Measurements from ENCODE around the gene CCDC40. TPM values are rescaled to one million over a fixed set of nuclear protein-coding genes. Genes with fewer than 3 reads are reported as not detected.

CCDC40 gene
- total RNA-seq, 2 donors from 2014 or later = 21.7 to 38.9 TPM

DNA sequence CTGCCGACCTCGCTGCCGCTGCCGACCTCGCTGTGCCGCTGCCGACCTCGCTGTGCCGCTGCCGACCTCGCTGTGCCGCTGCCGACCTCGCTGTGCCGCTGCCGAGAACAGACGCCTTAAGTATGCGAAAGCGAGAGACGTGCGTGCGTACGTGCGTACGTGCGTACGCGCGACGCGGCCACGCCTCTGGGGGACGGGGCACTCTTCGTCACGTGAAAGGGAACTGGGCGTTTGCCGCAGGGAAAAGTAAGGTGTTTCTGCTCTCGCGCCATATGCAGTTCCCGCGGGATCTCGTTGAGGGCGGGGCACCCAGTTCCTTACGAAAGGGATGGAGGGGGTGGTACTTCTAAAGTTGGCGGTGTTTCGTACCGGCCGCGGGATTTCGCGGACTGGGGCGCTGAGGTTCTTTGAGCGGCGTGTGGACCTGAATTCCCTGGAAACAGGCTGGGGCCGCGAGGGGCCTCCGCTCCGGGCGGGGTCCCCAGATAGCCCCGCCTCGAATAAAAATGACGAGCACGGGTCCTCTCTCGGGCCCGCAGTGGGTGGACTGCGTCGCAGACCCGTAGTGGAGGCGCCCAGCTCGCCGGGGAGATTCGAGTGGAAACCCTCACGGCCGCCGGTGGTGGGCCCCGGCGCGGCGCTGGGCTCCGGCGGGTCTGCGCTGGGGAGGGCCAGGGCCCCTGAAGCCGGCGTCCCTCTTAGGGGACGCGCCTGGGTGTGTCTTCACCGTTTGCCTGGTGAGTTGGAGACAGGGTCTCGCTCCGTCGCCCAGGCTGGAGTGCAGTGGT lies 110.8 kb downstream of the CCDC40 start, which contains the start of gene EIF4A3:
TSS of gene EIF4A3 (minus strand) at position 94 of the 788 bp plus-strand sequence. CDS start 167 bp downstream, outside the sequence.
- TF ChIP-seq, protein P1, sequence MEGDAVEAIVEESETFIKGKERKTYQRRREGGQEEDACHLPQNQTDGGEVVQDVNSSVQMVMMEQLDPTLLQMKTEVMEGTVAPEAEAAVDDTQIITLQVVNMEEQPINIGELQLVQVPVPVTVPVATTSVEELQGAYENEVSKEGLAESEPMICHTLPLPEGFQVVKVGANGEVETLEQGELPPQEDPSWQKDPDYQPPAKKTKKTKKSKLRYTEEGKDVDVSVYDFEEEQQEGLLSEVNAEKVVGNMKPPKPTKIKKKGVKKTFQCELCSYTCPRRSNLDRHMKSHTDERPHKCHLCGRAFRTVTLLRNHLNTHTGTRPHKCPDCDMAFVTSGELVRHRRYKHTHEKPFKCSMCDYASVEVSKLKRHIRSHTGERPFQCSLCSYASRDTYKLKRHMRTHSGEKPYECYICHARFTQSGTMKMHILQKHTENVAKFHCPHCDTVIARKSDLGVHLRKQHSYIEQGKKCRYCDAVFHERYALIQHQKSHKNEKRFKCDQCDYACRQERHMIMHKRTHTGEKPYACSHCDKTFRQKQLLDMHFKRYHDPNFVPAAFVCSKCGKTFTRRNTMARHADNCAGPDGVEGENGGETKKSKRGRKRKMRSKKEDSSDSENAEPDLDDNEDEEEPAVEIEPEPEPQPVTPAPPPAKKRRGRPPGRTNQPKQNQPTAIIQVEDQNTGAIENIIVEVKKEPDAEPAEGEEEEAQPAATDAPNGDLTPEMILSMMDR (conservative IDR thresholded peaks at IDR 0.05) = no peak
- 0% methylated on average over 63 to 90 of the region's 90 CpGs for WGBS, 2 experiments (ENCODE audit: insufficient coverage in 1 of 2, insufficient read length in 1 of 2)
- H3K4me1 Mint-ChIP-seq = peaks cover 23% of the 10 kb centered on the region

More for the DNA sequence above, 110.8 kb downstream of the CCDC40 start, which contains the start of gene EIF4A3:
- Mint-ChIP-seq H3K27me3 (ENCODE audit: insufficient read depth) (no peaks in the 10 kb centered on the region), H3K36me3 (ENCODE audit: low read depth) (peaks cover 27% of the 10 kb centered on the region), H3K27ac (peak within 1 kb of the TSS; percentile 89), H3K4me3 (peak within 1 kb of the TSS; percentile 79), H3K9me3 (peaks cover 4% of the 10 kb centered on the region)
- Histone ChIP-seq H3K27ac (ENCODE audit: low read depth, low read length) (peak within 1 kb of the TSS; percentile 82), H3K4me3 (ENCODE audit: low read length) (peak within 1 kb of the TSS; percentile 96), H3K4me1 (ENCODE audit: control insufficient read depth, insufficient read depth, low read length) (no peaks in the 10 kb centered on the region), H3K27me3 (ENCODE audit: control insufficient read depth, insufficient read depth, low read length, poor library complexity, severe bottlenecking) (no peaks in the 10 kb centered on the region), H3K9ac (ENCODE audit: extremely low read depth, low read length, poor library complexity, severe bottlenecking) (peak within 1 kb of the TSS; percentile 85), H3K9me3 (ENCODE audit: control insufficient read depth, low read length) (peaks cover 5% of the 10 kb centered on the region), H3K36me3 (ENCODE audit: control insufficient read depth, insufficient read depth, low read length) (peaks cover 37% of the 10 kb centered on the region)
- DNase-seq = peak; percentile 100

Small RNA genes within 50 kb of the gene (microRNA-seq; reads per million reads assigned to microRNA genes)
- not detected for gene MIR1268B (ENCODE audit: borderline microRNAs expressed)

Other genes with a start within 250 kb of the CCDC40 start
- 1 to 10 TPM; 5.4 to 5.6 TPM for gene CBX8, start 239.6 kb upstream of the CCDC40 start, total RNA-seq
- gene CBX4, start 197.2 kb upstream of the CCDC40 start, total RNA-seq = 1 to 10 TPM; 4.2 to 4.9 TPM
- gene TBC1D16, start 770 bp upstream of the CCDC40 start, total RNA-seq = 100 to 1,000 TPM in 1 of 2 donors, 10 to 100 TPM in 1; 88.2 to 116 TPM
- 10 to 100 TPM; 46.4 to 72.3 TPM for gene GAA, start 64.9 kb downstream of the CCDC40 start, total RNA-seq
- 100 to 1,000 TPM; 107 to 110 TPM for gene EIF4A3, start 110.5 kb downstream of the CCDC40 start, total RNA-seq
- gene CARD14, start 133.4 kb downstream of the CCDC40 start, total RNA-seq = under 1 TPM in 1 of 2 donors, not detected in 1; 0.31 TPM
- 10 to 100 TPM; 40.4 to 42.5 TPM for gene SGSH, start 183.7 kb downstream of the CCDC40 start, total RNA-seq
- 10 to 100 TPM; 43.7 to 48.2 TPM for gene SLC26A11, start 183.8 kb downstream of the CCDC40 start, total RNA-seq
- gene RNF213, start 224.2 kb downstream of the CCDC40 start, total RNA-seq = 100 to 1,000 TPM in 1 of 2 donors, 10 to 100 TPM in 1; 98.8 to 136 TPM

All from endodermal cell (in vitro differentiated cells).